Urothelium cell line (cell line): ENCODE measurements around the gene SCG3.
"Not testable (repeated sequence)": the region's sequence is repeated elsewhere in the genome, so short reads cannot be mapped to it uniquely, and the experiment has no call there.

ENCODE experiments used
- DNase-seq: peaks from one replicate; pipeline ENCODE4 v3.0.0; 2011; ENCODE audit warnings: low spot score, mixed read lengths
- FAIRE-seq: peaks from 2 replicates; lab custom pipeline; 2011; peaks lifted over from hg19 to GRCh38; lab: Jason Lieb, UNC

The SCG3 gene

GRCh38 chr15:51681303-51681963 lies at the start of gene SCG3:
TSS of gene SCG3 (plus strand) at chr15:51681503. CDS start at chr15:51681756, 253 bp downstream.
- DNase-seq (peak; percentile 19), FAIRE-seq (no peak)

- FAIRE-seq (no peak), DNase-seq (no peak)
Observed at GRCh38 chr15:51634591-51635198, 46.6 kb upstream of the SCG3 start.

- no peak for DNase-seq
- FAIRE-seq: no peak
Observed at GRCh38 chr15:51641490-51642130, 39.7 kb upstream of the SCG3 start.

- FAIRE-seq (no peak), DNase-seq (no peak)
Observed at GRCh38 chr15:51642696-51643095, 38.6 kb upstream of the SCG3 start.

GRCh38 chr15:51647128-51647562 lies 34.2 kb upstream of the SCG3 start:
- FAIRE-seq: no peak
- peak; percentile 35 for DNase-seq

GRCh38 chr15:51648101-51648500 lies 33.2 kb upstream of the SCG3 start:
- FAIRE-seq, DNase-seq: not testable (repeated sequence)

GRCh38 chr15:51648643-51649042 lies 32.7 kb upstream of the SCG3 start:
- FAIRE-seq: not testable (repeated sequence)

GRCh38 chr15:51649659-51650521 lies 31.4 kb upstream of the SCG3 start:
- FAIRE-seq: no peak
- DNase-seq: peak; percentile 45

More at GRCh38 chr15:51648643-51649042, 32.7 kb upstream of the SCG3 start:
- not testable (repeated sequence) for DNase-seq

GRCh38 chr15:51652084-51652668 lies 29.1 kb upstream of the SCG3 start:
- FAIRE-seq (no peak), DNase-seq (no peak)

- FAIRE-seq, DNase-seq: not testable (repeated sequence)
Observed at GRCh38 chr15:51655401-51656057, 25.8 kb upstream of the SCG3 start.

GRCh38 chr15:51658664-51659063 lies 22.6 kb upstream of the SCG3 start:
- no peak for DNase-seq
- FAIRE-seq: no peak

GRCh38 chr15:51661072-51661471 lies 20.2 kb upstream of the SCG3 start:
- FAIRE-seq (no peak), DNase-seq (no peak)

GRCh38 chr15:51667478-51667877 lies 13.8 kb upstream of the SCG3 start:
- no peak for FAIRE-seq
- DNase-seq: no peak

- FAIRE-seq (no peak), DNase-seq (no peak)
Observed at GRCh38 chr15:51668446-51668845, 12.9 kb upstream of the SCG3 start.

GRCh38 chr15:51669381-51669780 lies 11.9 kb upstream of the SCG3 start:
- DNase-seq: no peak
- no peak for FAIRE-seq

- DNase-seq (peak; percentile 10), FAIRE-seq (no peak)
Observed at GRCh38 chr15:51672155-51672687, 9.1 kb upstream of the SCG3 start.

- DNase-seq: no peak
- no peak for FAIRE-seq
Observed at GRCh38 chr15:51672913-51673857, 8.1 kb upstream of the SCG3 start.

GRCh38 chr15:51675234-51675633 lies 6.1 kb upstream of the SCG3 start:
- DNase-seq (no peak), FAIRE-seq (no peak)

GRCh38 chr15:51677021-51677420 lies 4.3 kb upstream of the SCG3 start:
- DNase-seq (no peak), FAIRE-seq (no peak)
